GM23338 (cell line): ENCODE measurements around the gene NDST4. TPM values are rescaled to one million over a fixed set of nuclear protein-coding genes. Genes with fewer than 3 reads are reported as not detected.

ENCODE experiments used
- ATAC-seq: fragments of 200-7000 bp; cut with Tn5 transposase; 3 replicates; pipeline ENCODE4 v1.9.1; 2020
- DNase-seq: peaks from one replicate; pipeline ENCODE4 v3.0.0-alpha.2; 2015; ENCODE audit warnings: low spot score
- H2AFZ ChIP-seq: fragments of 200-600 bp; sonication (generic); 2 replicates; pipeline ENCODE4 v1.8.0; 2016; ENCODE audit warnings: antibody characterized with exemption, mild to moderate bottlenecking, moderate library complexity
- H3F3A ChIP-seq: fragments of 200-600 bp; sonication (generic); replicated peaks from 2 replicates; pipeline ENCODE4 v1.8.0; 2017; ENCODE audit warnings: antibody characterized with exemption, mixed run types, low read depth
- H3K27ac ChIP-seq: fragments of 200-600 bp; sonication (generic); 2 replicates; pipeline ENCODE4 v1.6.1; 2016; ENCODE audit warnings: low read depth
- H3K27me3 ChIP-seq: fragments of 200-600 bp; sonication (generic); 2 replicates; pipeline ENCODE4 v1.8.0; 2016; ENCODE audit warnings: mild to moderate bottlenecking, mixed run types, moderate library complexity; ENCODE audit not compliant: insufficient read depth
- H3K36me3 ChIP-seq: fragments of 200-600 bp; sonication (generic); 2 replicates; pipeline ENCODE4 v1.8.0; 2016; ENCODE audit warnings: mild to moderate bottlenecking; ENCODE audit not compliant: insufficient read depth
- H3K4me1 ChIP-seq: fragments of 200-600 bp; sonication (generic); 2 replicates; pipeline ENCODE4 v1.8.0; 2016; ENCODE audit warnings: mild to moderate bottlenecking, moderate library complexity; ENCODE audit not compliant: insufficient read depth
- H3K4me2 ChIP-seq: fragments of 200-600 bp; sonication (generic); 2 replicates; pipeline ENCODE4 v1.7.1; 2017; ENCODE audit warnings: mixed run types
- H3K4me3 ChIP-seq: fragments of 200-600 bp; sonication (generic); 2 replicates; pipeline ENCODE4 v1.6.1; 2016; ENCODE audit warnings: mixed run types
- H3K79me2 ChIP-seq: fragments of 200-600 bp; sonication (generic); replicated peaks from 2 replicates; pipeline ENCODE4 v1.8.0; 2017; ENCODE audit warnings: mild to moderate bottlenecking; ENCODE audit not compliant: insufficient read depth
- H3K9me2 ChIP-seq: fragments of 200-600 bp; sonication (generic); 2 replicates; pipeline ENCODE4 v1.8.0; 2017; ENCODE audit not compliant: insufficient read depth
- H4K20me1 ChIP-seq: fragments of 200-600 bp; sonication (generic); replicated peaks from 2 replicates; pipeline ENCODE4 v1.8.0; 2017; ENCODE audit warnings: mild to moderate bottlenecking; ENCODE audit not compliant: insufficient read depth
- H3K27ac Mint-ChIP-seq: 2 replicates; pipeline ENCODE4 v1.8.0; 2020; ENCODE audit warnings: inconsistent platforms, mild to moderate bottlenecking, moderate library complexity, mixed read lengths
- H3K27me3 Mint-ChIP-seq: 3 replicates; pipeline ENCODE4 v1.8.0; 2022; ENCODE audit warnings: low read depth, mild to moderate bottlenecking, moderate library complexity, mixed read lengths, inconsistent platforms; ENCODE audit not compliant: insufficient read depth, poor library complexity
- H3K36me3 Mint-ChIP-seq: 3 replicates; pipeline ENCODE4 v1.8.0; 2021; ENCODE audit warnings: low read depth, mild to moderate bottlenecking, inconsistent platforms, moderate library complexity, mixed read lengths
- H3K4me1 Mint-ChIP-seq: 3 replicates; pipeline ENCODE4 v1.8.0; 2020; ENCODE audit warnings: mild to moderate bottlenecking, inconsistent platforms, mixed read lengths
- H3K4me3 Mint-ChIP-seq: 3 replicates; pipeline ENCODE4 v1.8.0; 2021; ENCODE audit warnings: moderate library complexity, mild to moderate bottlenecking, inconsistent platforms, mixed read lengths
- H3K9me3 Mint-ChIP-seq: 3 replicates; pipeline ENCODE4 v1.8.0; 2020; ENCODE audit warnings: moderate library complexity, mild to moderate bottlenecking, inconsistent platforms, mixed read lengths
- CREB1 ChIP-seq: fragments of 250-450 bp; sonication (Bioruptor Pico); IDR thresholded peaks from 2 replicates; pipeline ENCODE4 v1.5.0; 2020; ENCODE audit warnings: low read depth, mild to moderate bottlenecking, moderate library complexity
- EZH2 ChIP-seq: fragments of 200-600 bp; sonication (generic); IDR thresholded peaks from one replicate; pipeline ENCODE4 v1.8.0; 2017; ENCODE audit warnings: antibody characterized with exemption, mild to moderate bottlenecking, low read depth; ENCODE audit not compliant: unreplicated experiment
- EZH2phosphoT487 ChIP-seq: fragments of 200-600 bp; sonication (generic); IDR thresholded peaks from one replicate; pipeline ENCODE4 v1.8.1; 2018; ENCODE audit warnings: antibody characterized with exemption; ENCODE audit not compliant: unreplicated experiment
- JUNB ChIP-seq: IDR thresholded peaks from one replicate; pipeline ENCODE4 v1.6.1; 2016; ENCODE audit warnings: antibody characterized with exemption; ENCODE audit not compliant: unreplicated experiment
- NANOG ChIP-seq: IDR thresholded peaks from 2 replicates; pipeline ENCODE4 v1.6.1; 2016; ENCODE audit warnings: antibody characterized with exemption, borderline replicate concordance
- STAT1 ChIP-seq: IDR thresholded peaks from one replicate; pipeline ENCODE4 v1.6.1; 2016; ENCODE audit warnings: antibody characterized with exemption; ENCODE audit not compliant: unreplicated experiment
- ZNF114 ChIP-seq: fragments of 250-450 bp; sonication (Bioruptor Pico); IDR thresholded peaks from 2 replicates; pipeline ENCODE4 v1.5.0; 2020; ENCODE audit warnings: mild to moderate bottlenecking, moderate library complexity
- ZNF331 ChIP-seq: fragments of 250-450 bp; sonication (Bioruptor Pico); IDR thresholded peaks from 2 replicates; pipeline ENCODE4 v1.5.0; 2020; ENCODE audit warnings: low read depth, mild to moderate bottlenecking, moderate library complexity
- polyA plus RNA-seq: library from polyadenylated mRNA; unstranded; fragments of >200 nt; fragmentation: Nextera tagmentation; extraction: Ambion mirVana; gene quantifications from 2 replicates; pipeline ENCODE4 v1.2.1, GENCODE V29; 2016
- total RNA-seq: library from RNA; depleted of rRNA; stranded (reverse); fragments of >200 nt; shearing (Covaris generic); gene quantifications from 2 replicates; pipeline ENCODE4 v1.2.3, GENCODE V29; 2014
- TF ChIP-seq, protein P1 (sequence below), 2 experiments: fragments of 200-600 bp in 1 of 2; sonication (generic) in 1 of 2; conservative IDR thresholded peaks; 2 replicates each; pipeline versions ENCODE4 v1.5.1 to v1.6.1; 2016 to 2017; ENCODE audit warnings: antibody characterized with exemption in 2 of 2, low read depth in 2 of 2, mild to moderate bottlenecking in 2 of 2, moderate library complexity in 1 of 2
- TF ChIP-seq, protein P2 (sequence below): fragments of 250-450 bp; sonication (Bioruptor Pico); IDR thresholded peaks from 2 replicates; pipeline ENCODE4 v1.5.0; 2020; ENCODE audit warnings: mild to moderate bottlenecking, moderate library complexity
- TF ChIP-seq, protein P3 (sequence below): IDR thresholded peaks from 2 replicates; pipeline ENCODE4 v1.6.1; 2016; ENCODE audit warnings: antibody characterized with exemption

NDST4 gene
- total and polyA plus RNA-seq, 2 experiments from 2014 or later: not detected

DNA sequence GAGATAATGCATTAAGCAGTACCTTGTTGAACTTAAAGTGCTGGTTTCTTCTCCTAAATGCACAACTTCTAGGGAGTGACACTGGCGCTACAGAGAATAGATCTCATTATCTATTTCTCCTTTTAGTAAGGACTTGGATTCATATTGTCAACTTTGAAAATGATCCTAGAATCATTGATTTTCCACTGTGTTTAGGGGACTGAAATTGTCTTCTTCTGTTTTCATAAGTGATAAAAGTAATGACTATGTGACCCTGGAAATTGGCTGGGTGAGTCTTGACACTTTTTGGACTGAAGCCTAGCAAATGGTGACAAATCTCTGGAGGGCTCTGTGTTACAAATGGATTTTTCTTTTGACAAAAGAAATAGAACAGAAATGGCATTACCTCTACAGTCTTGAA, 167.8 kb downstream of the NDST4 start:
- no peaks in the 10 kb centered on the region for H3K4me1 ChIP-seq
- no peaks in the 10 kb centered on the region for H3K9me3 Mint-ChIP-seq
- no peak overlapping the region for H3K4me3 Mint-ChIP-seq
- DNase-seq (no peak), ATAC-seq (no peak)
- no peaks in the 10 kb centered on the region for H3K9me2 ChIP-seq
- peaks cover 3% of the 10 kb centered on the region for H3K27me3 Mint-ChIP-seq
- no peak overlapping the region for H3K27ac ChIP-seq
- no peak overlapping the region for H3K27ac Mint-ChIP-seq
- H3K79me2 ChIP-seq: no peaks in the 10 kb centered on the region
- TF ChIP-seq ZNF331 (CRISPR knock-in tag) (no peak), JUNB (no peak), ZNF114 (no peak), STAT1 (no peak), CREB1 (CRISPR knock-in tag) (no peak), EZH2phosphoT487 (no peak), EZH2 (no peak), NANOG (no peak)
- TF ChIP-seq, protein P1, sequence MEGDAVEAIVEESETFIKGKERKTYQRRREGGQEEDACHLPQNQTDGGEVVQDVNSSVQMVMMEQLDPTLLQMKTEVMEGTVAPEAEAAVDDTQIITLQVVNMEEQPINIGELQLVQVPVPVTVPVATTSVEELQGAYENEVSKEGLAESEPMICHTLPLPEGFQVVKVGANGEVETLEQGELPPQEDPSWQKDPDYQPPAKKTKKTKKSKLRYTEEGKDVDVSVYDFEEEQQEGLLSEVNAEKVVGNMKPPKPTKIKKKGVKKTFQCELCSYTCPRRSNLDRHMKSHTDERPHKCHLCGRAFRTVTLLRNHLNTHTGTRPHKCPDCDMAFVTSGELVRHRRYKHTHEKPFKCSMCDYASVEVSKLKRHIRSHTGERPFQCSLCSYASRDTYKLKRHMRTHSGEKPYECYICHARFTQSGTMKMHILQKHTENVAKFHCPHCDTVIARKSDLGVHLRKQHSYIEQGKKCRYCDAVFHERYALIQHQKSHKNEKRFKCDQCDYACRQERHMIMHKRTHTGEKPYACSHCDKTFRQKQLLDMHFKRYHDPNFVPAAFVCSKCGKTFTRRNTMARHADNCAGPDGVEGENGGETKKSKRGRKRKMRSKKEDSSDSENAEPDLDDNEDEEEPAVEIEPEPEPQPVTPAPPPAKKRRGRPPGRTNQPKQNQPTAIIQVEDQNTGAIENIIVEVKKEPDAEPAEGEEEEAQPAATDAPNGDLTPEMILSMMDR (conservative IDR thresholded peaks at IDR 0.05; ENCODE audit: low read depth in 2 of 2): no peak
- TF ChIP-seq, protein P2, sequence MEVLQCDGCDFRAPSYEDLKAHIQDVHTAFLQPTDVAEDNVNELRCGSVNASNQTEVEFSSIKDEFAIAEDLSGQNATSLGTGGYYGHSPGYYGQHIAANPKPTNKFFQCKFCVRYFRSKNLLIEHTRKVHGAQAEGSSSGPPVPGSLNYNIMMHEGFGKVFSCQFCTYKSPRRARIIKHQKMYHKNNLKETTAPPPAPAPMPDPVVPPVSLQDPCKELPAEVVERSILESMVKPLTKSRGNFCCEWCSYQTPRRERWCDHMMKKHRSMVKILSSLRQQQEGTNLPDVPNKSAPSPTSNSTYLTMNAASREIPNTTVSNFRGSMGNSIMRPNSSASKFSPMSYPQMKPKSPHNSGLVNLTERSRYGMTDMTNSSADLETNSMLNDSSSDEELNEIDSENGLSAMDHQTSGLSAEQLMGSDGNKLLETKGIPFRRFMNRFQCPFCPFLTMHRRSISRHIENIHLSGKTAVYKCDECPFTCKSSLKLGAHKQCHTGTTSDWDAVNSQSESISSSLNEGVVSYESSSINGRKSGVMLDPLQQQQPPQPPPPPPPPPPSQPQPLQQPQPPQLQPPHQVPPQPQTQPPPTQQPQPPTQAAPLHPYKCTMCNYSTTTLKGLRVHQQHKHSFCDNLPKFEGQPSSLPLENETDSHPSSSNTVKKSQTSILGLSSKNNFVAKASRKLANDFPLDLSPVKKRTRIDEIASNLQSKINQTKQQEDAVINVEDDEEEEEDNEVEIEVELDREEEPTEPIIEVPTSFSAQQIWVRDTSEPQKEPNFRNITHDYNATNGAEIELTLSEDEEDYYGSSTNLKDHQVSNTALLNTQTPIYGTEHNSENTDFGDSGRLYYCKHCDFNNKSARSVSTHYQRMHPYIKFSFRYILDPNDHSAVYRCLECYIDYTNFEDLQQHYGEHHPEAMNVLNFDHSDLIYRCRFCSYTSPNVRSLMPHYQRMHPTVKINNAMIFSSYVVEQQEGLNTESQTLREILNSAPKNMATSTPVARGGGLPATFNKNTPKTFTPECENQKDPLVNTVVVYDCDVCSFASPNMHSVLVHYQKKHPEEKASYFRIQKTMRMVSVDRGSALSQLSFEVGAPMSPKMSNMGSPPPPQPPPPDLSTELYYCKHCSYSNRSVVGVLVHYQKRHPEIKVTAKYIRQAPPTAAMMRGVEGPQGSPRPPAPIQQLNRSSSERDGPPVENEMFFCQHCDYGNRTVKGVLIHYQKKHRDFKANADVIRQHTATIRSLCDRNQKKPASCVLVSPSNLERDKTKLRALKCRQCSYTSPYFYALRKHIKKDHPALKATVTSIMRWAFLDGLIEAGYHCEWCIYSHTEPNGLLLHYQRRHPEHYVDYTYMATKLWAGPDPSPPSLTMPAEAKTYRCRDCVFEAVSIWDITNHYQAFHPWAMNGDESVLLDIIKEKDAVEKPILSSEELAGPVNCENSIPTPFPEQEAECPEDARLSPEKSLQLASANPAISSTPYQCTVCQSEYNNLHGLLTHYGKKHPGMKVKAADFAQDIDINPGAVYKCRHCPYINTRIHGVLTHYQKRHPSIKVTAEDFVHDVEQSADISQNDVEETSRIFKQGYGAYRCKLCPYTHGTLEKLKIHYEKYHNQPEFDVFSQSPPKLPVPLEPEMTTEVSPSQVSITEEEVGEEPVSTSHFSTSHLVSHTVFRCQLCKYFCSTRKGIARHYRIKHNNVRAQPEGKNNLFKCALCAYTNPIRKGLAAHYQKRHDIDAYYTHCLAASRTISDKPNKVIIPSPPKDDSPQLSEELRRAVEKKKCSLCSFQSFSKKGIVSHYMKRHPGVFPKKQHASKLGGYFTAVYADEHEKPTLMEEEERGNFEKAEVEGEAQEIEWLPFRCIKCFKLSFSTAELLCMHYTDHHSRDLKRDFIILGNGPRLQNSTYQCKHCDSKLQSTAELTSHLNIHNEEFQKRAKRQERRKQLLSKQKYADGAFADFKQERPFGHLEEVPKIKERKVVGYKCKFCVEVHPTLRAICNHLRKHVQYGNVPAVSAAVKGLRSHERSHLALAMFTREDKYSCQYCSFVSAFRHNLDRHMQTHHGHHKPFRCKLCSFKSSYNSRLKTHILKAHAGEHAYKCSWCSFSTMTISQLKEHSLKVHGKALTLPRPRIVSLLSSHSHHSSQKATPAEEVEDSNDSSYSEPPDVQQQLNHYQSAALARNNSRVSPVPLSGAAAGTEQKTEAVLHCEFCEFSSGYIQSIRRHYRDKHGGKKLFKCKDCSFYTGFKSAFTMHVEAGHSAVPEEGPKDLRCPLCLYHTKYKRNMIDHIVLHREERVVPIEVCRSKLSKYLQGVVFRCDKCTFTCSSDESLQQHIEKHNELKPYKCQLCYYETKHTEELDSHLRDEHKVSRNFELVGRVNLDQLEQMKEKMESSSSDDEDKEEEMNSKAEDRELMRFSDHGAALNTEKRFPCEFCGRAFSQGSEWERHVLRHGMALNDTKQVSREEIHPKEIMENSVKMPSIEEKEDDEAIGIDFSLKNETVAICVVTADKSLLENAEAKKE: no peak
- TF ChIP-seq, protein P3, sequence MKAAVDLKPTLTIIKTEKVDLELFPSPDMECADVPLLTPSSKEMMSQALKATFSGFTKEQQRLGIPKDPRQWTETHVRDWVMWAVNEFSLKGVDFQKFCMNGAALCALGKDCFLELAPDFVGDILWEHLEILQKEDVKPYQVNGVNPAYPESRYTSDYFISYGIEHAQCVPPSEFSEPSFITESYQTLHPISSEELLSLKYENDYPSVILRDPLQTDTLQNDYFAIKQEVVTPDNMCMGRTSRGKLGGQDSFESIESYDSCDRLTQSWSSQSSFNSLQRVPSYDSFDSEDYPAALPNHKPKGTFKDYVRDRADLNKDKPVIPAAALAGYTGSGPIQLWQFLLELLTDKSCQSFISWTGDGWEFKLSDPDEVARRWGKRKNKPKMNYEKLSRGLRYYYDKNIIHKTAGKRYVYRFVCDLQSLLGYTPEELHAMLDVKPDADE: no peak
- H3K36me3 ChIP-seq: no peaks in the 10 kb centered on the region
- H3K27me3 ChIP-seq: no peaks in the 10 kb centered on the region
- H2AFZ ChIP-seq: no peak overlapping the region
- H3K4me1 Mint-ChIP-seq: peaks cover 9% of the 10 kb centered on the region
- H3K36me3 Mint-ChIP-seq: no peaks in the 10 kb centered on the region
- H4K20me1 ChIP-seq: no peaks in the 10 kb centered on the region
- H3K4me3 ChIP-seq: no peak overlapping the region
- no peak overlapping the region for H3K4me2 ChIP-seq
- H3F3A ChIP-seq: no peaks in the 10 kb centered on the region
